KOPT-K1 (cell line): ENCODE measurements around the gene B9D1.
"Not testable (repeated sequence)": the region's sequence is repeated elsewhere in the genome, so short reads cannot be mapped to it uniquely, and the experiment has no call there.

Source experiments
- H3K27ac ChIP-seq: fragments of 200-600 bp; sonication (generic); 2 replicates; pipeline ENCODE4 v1.5.1; 2016; ENCODE audit warnings: antibody characterized with exemption, mild to moderate bottlenecking, low read depth, low read length; ENCODE audit not compliant: poor library complexity, severe bottlenecking
- H3K36me3 ChIP-seq: fragments of 200-600 bp; sonication (generic); 2 replicates; pipeline ENCODE4 v1.5.1; 2017; ENCODE audit warnings: antibody characterized with exemption, mild to moderate bottlenecking, low read length, moderate library complexity; ENCODE audit not compliant: insufficient read depth
- H3K9me3 ChIP-seq: fragments of 200-600 bp; sonication (generic); 2 replicates; pipeline ENCODE4 v1.5.1; 2017; ENCODE audit warnings: antibody characterized with exemption, low read length, mild to moderate bottlenecking; ENCODE audit not compliant: insufficient read depth, poor library complexity, severe bottlenecking

B9D1 gene

DNA sequence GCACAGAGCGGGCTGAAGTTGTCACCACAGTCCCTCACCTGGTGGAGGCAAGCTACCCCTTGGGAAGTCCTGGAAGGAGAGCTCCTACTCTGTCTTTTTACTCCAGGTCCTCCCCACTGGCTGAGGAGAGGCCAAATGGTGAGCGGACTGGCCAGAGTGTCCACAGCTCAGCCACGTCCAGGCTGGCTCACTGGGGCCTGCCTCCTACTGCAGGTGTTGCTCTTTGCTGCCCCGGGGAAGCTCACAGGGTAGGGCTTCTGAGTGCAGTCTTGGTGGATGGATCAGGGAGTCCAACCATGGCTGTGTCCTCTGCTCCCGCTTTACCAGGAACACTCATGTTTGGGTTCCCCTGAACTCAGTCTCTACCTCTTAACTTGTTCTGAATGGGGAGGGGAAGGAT is 2.7 kb downstream of the B9D1 start:
- Histone ChIP-seq H3K36me3 (no peaks in the 10 kb centered on the region), H3K9me3 (no peaks in the 10 kb centered on the region), H3K27ac (no peak overlapping the region)

DNA sequence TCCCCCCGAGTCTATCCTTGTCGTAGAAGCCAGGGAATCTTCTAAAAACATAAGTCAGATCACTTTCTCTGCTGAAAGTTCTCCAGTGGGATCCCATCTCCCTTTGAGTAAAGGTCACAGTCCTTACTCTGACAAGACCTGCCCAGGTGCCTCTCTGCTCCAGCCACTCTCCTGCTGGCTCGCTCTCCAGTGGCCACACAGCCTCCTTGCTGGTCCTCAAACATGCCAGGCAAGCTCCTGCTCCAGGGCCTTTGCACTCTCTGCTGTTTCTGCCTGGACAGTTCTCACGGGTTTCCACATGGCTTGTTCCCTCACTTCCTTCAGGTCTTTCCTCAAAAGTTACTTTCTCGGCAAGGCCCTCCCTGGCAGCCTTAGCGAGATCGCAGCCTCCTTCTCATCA is 3.4 kb downstream of the B9D1 start:
- no peaks in the 10 kb centered on the region for H3K36me3 ChIP-seq
- no peaks in the 10 kb centered on the region for H3K9me3 ChIP-seq
- H3K27ac ChIP-seq = no peak overlapping the region

DNA sequence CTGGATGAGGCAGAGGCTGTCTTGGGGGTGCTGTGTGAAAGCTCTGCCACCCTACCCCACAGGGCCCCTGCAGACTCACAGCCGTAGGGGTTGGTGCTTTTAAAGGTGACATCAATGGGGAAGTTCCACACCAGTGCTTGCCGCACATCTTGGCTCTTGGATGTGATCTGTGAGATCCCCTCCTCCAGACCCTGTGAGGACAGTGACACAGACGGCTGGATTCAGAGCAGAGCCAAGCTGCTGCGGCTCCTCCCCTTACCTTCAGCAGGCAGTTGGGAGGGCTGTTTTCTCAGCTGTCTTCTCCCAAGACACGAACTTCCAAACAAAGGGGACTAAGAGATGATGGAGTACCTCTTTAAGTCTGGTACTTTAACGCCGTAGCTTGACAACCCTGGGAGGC is 4.8 kb downstream of the B9D1 start:
- H3K36me3 ChIP-seq = no peaks in the 10 kb centered on the region
- no peak overlapping the region for H3K27ac ChIP-seq

DNA sequence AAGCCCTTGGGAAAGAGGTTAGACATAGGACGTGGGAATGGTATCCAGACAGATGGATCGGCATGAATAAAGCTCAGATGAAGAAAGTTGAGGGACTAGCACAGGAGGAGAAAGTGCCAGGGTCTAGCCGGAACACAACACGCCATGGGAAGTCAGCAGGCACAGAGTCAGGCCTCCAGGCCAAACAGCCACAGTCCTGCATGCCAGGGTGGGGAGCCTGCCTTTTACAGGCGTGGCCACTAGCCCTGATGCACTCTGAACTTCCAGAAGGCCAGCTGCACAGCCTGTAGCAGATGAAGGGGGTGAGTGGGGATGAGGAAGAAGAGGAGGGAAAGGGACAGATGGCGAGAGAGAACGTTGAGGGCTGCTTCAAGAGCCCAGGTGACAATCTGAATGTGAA is 5.2 kb downstream of the B9D1 start:
- Histone ChIP-seq H3K36me3 (no peaks in the 10 kb centered on the region), H3K9me3 (no peaks in the 10 kb centered on the region), H3K27ac (no peak overlapping the region)

More for the DNA sequence above, 4.8 kb downstream of the B9D1 start:
- no peaks in the 10 kb centered on the region for H3K9me3 ChIP-seq

DNA sequence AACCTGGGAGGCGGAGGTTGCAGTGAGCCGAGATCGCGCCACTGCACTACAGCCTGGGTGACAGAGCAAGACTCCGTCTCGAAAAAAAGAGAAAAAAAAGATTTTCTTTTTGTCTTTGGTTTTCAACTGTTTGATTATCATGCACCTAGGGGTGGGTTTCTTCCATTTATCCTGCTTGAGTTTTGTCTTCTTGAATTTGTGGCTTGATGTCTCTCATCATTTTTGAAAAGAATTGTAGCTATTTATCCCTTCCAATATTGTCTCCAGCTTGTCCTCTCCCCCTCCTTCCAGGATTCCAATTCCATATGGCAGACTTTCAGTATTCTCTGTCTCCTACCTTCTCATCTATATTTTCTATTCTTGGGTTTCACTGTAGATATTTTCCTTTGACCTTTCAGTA is 7.8 kb downstream of the B9D1 start:
- Histone ChIP-seq H3K27ac (no peak overlapping the region), H3K36me3 (no peaks in the 10 kb centered on the region), H3K9me3 (no peaks in the 10 kb centered on the region)

DNA sequence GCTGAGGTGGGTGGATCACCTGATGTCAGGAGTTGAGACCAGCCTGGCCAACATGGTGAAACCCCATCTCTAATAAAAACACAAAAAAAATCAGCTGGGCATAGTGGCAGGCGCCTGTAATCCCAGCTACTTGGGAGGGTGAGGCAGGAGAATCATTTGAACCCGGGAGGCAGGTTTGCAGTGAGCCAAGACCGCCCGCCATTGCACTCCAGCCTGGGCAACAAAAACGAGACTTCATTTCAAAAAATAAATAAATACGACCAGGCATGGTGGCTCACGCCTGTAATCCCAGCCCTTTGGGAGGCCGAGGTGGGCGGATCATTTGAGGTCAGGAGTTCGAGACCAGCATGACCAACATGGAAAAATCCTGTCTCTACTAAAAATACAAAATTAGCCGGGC is 9.1 kb downstream of the B9D1 start:
- not testable (repeated sequence) for H3K27ac ChIP-seq

DNA sequence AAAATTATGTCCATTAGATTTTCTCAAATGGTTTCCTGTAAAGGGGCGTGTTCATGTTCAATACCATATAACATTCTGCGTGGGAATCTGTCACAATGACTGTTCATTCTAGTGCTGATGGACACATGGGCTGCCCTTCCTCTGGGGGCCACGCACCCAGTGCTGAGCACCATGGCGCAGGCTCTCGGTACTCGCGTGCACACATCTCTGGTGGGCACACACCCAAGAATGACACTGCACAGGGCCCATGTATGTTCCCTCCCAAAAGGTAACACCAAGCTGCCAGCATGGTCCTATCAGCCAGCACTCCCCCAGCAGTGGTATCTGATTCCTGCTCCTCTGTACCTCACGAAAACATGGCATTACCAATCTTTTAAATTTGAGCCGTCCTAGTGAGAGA is 13.7 kb downstream of the B9D1 start:
- H3K27ac ChIP-seq = no peak overlapping the region

More for the DNA sequence above, 9.1 kb downstream of the B9D1 start:
- H3K36me3 ChIP-seq, H3K9me3 ChIP-seq: not testable (repeated sequence)

DNA sequence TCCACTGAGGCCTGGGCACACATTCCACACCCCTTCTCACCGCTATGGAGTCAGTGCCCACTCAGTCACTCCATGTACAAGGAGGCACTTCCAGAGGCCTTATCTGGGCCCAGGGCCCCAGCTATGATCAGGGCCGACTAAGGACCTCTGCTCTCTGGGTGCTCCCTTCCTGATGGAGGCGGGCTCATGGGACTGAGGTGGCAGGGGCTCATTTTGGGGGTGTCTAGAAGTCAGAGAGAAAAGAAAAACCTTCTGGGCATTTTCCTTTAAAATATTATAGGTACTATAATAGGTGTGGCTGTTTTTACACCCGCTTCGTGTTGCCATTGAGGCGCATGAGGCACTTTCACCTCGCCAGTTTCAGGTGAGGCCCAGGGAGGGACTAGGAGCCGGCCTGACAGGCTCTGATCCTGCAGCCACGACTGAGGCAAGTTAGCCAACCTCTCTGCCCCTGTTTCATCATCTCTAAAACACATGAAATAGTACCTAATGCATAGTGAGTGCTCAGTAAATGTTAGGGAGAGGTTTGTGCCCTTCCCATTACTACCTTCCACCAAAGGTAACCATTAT is 14.4 kb downstream of the B9D1 start:
- Histone ChIP-seq H3K9me3 (no peaks in the 10 kb centered on the region), H3K27ac (no peak overlapping the region), H3K36me3 (no peaks in the 10 kb centered on the region)

More for the DNA sequence above, 13.7 kb downstream of the B9D1 start:
- H3K9me3 ChIP-seq = no peaks in the 10 kb centered on the region
- H3K36me3 ChIP-seq = no peaks in the 10 kb centered on the region

DNA sequence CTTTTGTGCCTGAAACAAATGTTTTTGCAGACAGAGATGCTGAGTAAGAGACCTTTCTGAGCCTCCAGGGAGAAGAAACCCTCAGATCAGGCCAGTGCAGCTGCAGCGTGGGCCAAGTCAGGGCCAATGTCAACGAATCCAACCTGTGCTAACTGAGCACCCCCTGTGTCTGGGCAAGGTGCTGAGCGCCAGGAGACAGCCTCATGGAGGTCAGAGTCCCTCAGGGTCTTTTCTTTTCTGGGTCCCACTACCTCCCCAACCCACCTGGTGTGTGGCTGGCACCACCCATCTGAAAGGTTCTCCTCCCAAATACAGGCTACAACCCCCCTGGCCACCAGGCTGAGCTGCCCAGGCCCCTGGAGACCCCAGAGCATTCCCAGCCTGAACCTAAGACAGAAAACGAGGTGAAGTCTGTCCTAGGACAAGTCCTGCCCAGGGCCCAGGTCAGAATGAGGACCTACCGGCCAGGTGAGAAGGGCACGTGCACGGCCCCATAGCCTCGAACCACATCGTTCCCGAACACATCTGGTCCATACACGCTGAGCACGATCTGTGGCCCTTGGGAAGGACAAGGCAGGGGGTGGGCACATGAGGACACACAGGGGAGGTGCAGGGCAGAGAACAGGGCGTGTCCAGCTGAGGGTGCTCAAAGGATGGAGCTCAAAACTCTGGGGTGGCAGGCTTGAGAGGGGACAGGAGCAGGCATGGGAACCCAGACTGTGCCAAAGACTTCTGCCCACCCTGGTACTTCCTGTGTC is 15.0 kb downstream of the B9D1 start:
- H3K9me3 ChIP-seq = no peaks in the 10 kb centered on the region
- no peaks in the 10 kb centered on the region for H3K36me3 ChIP-seq
- no peak overlapping the region for H3K27ac ChIP-seq

DNA sequence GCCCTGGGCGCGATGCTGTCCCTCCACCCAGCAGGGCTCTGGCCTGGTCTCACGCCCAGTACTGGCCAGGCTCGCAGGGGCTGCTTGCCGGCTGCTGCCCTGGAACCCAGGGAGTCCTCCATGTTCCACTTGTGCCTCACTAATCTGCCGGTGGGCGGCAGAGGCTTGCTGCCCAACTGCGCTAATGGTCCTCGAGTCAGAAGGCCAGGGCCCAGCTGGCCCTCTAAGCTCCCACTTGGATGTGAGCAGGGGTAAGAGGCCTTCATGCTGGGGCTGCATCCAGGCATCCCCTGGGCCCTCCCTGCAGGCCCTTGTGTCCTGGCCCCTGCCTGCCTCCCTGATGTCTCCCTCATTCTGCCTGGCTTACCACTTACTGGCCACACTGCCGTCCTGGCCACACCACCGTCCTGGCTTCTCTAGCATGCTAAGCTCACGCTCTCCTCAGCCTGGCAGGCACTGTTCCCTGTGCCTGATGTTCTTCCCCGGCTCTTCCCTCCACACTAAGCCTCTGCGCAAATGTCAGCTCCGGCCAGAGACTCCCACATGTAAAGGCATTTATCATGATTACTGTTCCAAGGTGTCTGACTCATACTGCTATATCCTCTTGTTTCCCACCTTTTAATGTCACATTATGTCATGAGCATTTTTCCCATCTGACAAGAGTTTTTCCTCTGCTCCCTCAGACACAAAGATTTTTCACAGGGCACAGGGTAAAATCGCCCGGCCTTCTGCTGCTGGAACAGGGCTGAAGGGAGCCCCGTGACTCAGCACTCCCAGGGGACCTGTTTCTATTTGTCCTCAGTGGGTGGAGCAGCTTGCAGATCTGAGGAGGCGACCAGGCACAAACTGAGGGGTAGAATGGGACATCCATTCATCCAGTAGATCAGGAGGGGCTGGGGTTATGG is 15.9 kb downstream of the B9D1 start:
- H3K36me3 ChIP-seq = no peaks in the 10 kb centered on the region
- no peak overlapping the region for H3K27ac ChIP-seq
- no peaks in the 10 kb centered on the region for H3K9me3 ChIP-seq

DNA sequence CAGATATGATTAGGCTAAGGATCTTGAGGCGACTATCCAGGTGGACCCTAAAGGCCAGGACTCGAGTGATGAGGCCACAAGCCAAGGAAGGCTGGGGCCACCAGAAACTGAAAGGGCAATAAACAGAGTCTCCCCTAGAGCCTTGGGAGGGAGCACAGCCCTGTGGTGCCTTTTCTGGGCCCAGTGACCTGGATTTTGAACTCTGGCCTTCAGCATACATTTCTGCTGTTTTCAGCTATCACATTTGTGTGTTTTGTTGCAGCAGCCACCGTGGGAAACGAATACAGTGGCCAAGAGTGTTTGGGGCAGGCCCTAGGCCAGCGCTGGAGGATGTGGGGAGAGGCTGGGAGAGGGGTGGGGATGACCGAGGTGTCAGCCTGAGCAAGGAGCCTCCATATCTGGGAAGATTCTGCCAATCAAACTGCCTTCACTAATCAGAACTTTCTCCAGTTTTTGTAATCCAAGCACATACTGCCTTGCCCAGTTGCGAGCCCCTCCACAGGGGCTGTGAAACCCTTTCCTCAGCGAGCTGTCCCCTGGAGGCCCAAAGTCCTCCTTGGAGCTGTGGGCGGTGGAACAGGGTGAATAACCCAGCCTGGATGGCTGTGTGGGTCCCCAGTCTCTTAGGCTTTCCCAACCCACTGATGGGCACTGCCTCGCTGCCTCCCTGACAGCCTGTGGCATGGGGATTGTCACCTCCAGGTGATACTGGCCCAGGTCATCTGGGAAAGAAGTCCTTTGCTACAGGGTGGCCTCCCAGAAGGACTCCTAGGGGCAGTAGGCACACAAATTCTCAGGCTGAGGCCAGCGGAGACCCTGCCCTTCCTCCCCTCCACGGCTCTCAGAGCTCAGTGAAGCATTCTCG is 16.8 kb downstream of the B9D1 start:
- Histone ChIP-seq H3K9me3 (no peaks in the 10 kb centered on the region), H3K36me3 (no peaks in the 10 kb centered on the region), H3K27ac (no peak overlapping the region)

DNA sequence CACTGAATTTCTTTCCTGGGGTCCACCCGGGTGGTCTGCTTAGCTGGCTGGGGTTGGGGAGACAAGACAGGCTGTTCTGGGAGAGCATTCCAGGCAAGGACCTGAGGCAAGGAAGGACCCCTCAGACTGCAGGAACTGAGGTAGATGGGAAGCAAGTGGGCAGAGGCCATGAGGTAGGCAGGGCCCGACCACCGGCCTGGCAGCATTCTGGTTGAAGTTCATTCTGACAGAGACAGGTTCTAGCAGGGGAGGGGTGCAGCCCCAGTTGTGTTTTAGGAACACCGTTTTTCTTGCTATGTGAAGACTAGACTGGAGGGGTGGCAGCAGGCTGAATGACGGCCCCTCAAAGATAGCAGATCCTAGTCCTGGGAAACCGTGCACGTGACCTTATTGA is 17.5 kb downstream of the B9D1 start:
- Histone ChIP-seq H3K27ac (no peak overlapping the region), H3K36me3 (no peaks in the 10 kb centered on the region), H3K9me3 (no peaks in the 10 kb centered on the region)

DNA sequence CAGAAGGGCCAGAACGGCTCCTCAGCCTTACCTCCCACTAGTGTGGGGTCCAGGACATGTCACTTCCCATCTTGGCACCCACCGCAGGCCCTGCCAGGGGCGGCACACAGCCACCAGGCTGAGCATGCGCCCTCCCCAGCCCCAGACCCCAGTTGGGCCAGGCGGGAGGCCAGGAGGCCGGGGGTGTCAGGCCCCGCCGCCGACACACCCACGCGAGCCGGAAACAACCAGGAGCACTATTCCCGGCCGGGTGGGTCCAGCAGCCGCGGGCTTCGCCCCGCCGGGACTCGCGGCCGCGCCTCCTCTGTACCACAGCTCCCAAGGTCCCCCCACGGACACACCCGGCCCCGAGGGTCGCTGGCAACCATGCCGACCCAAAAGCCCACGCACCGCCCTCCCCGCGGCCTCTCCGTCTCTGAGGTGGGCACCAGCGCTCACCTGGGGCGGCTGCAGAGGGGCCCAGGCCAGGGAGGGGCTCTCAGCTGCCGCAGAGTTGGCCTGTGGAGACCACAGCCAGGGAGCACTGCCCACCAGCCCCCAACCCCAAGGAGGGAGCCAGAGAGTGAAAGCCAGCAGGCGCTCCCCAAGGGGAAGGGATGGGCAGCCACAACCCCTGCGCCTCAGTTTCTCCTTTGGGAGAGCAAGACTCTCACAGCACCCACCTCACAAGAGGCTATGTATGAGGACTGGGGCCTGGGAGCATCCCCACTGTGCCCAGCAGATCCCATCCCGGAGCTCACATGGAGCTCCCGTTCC is 18.0 kb downstream of the B9D1 start:
- H3K9me3 ChIP-seq = no peaks in the 10 kb centered on the region
- H3K27ac ChIP-seq = no peak overlapping the region
- no peaks in the 10 kb centered on the region for H3K36me3 ChIP-seq

DNA sequence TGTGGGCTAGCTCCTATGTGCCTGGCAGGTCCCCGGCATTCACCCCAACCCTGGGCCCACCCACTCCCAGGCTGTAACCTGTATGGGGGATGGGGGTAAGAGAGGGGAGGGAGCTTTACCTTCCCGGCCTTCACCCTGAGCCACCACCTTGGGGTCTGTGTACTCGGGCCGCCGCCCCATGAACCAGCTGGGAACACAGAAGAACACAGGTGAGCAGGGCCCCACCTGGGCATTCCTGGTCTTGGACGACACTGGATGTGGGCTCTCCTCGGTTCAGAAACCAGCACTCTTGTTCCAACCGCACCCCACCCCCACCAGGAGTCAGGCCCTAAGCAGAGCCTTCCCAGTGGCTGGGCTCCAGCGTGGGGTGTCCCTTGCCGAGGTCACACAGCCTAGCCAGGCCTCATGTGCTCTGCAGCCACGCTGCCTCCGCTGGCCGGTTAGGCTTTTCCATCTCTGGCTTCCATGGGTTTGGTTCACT is 18.8 kb downstream of the B9D1 start:
- Histone ChIP-seq H3K27ac (no peak overlapping the region), H3K36me3 (no peaks in the 10 kb centered on the region), H3K9me3 (no peaks in the 10 kb centered on the region)
